ENCODE measurements around the gene SP6.

SP6 gene

GRCh38 chr17:47831003-47831933, 19.7 kb downstream of the SP6 start, which contains the start of the genes LRRC46 and MRPL10:
Gene LRRC46 (plus strand): TSS chr17:47831670. CDS start chr17:47831990, 320 bp downstream.
Gene MRPL10 (minus strand): TSS chr17:47831541. CDS start chr17:47831511, 30 bp downstream.
- peak; percentile 82 to 87 for DNase-seq

DNA sequence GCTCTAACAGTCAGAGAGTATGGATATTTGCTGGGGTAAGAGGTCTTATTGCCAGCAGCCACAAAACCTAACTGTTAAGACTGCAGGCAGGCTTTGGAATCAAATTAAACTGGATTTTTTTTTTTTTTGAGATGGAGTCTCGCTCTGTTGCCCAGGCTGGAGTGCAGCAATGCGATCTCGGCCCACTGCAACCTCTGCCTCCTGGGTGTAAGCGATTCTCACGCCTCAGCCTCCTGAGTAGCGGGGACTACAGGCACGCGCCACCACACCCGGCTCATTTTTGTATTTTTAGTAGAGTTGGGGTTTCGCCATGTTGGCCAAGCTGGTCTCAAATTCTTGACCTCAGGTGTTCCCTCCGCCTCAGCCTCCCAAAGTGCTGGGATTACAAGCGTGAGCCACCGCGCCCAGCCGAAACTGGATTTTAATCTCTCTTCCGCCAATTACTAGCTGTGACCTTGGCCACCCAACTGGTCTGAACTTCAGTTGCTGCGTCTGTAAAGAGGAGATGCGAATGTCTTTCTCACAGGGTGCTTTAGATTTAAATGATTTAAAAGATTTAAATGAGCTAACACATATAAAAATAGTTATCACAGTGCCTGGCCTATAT, 20.5 kb downstream of the SP6 start:
- DNase-seq: no peak

DNA sequence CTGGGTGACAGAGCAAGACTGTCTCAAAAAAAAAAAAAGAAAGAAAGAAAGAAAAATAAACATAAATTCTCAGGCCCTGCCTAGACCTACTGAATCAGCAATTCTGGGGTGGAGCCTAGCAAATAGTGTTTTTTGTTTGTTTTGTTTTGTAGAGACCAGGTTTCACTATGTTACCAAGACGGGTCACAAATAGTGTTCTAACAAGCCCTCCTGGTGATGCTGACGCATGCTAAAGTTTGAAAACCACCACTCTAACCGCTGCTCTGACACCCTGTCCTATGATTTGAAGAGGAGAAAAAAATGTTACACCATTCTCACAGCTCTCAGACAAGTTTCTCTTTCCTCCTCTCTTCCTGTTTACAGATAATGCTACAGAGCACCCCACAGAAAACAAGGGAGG, 21.1 kb downstream of the SP6 start:
- DNase-seq: no peak

DNA sequence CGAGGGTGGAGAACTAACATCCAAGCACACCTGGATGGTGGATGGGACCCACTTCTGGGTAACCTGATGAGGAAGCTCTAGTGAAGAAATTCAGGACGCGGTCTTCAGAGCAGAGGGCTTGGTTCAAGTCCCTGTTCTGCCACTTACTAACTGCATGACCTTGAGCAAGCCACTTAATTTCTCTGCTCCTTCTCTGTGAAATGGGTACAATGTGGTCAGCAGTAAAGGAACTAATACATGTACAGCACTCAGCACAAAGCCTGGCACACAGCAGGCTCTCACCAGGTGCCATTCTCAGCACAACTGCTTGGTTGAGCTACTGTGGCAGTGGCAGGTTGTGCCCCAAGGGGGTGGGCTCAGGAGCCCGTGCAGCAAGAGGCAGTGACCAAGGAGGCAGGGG, 27.4 kb downstream of the SP6 start:
- DNase-seq: no peak

- no peak for DNase-seq
Measured at GRCh38 chr17:47822785-47823184, 28.2 kb downstream of the SP6 start.

DNA sequence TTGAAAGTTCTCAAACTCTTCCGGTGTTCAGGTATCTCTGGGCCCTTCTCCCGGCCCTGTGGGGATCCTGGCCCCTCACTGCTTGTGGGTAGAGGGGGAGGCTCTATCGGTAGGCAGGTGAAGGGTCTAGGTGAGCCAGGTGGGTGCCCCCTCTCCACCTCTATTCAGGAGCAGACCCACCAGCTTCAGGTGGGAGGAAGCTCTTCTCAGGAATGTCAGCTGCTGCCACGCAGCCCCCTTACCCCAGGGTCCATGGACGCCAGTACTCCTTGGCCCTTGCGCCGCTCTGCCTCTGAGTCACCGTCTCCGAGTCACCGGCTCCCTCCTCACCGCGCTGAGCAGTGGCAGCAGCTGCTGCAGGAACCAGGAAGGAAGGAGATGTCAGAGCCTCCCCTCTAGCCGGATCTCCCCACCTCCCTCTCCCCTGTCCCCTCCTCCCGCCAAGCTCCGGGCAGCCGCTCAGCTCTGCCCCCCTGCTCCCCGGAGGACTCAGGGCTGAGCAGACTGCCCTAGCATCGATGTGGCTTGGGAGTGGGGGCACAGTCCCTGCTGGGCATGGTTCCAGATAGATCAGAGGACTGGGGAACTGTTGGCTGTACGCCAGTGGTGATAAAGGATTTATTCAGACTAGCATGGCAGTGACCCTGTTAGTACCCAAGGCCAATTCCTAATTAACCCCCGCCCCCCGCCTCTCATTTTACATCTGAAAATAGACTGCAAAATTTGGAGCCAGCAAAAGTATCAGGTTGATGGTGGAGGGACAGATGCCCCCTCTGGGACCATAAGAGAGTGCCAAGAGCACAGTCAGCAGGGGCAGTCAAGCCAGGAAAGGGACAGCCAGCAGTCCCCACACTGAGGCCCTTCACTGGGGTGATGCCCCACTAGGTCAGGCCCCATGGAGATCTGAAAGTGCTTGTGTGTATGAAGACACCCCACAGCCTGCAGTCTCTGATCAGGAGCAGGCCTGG, 29.3 kb downstream of the SP6 start, which contains the start of gene OSBPL7:
TSS of gene OSBPL7 (minus strand) at position 371 of the 968 bp plus-strand sequence. CDS start 1,516 bp downstream, outside the sequence.
- peak; percentile 69 to 75 for DNase-seq

DNA sequence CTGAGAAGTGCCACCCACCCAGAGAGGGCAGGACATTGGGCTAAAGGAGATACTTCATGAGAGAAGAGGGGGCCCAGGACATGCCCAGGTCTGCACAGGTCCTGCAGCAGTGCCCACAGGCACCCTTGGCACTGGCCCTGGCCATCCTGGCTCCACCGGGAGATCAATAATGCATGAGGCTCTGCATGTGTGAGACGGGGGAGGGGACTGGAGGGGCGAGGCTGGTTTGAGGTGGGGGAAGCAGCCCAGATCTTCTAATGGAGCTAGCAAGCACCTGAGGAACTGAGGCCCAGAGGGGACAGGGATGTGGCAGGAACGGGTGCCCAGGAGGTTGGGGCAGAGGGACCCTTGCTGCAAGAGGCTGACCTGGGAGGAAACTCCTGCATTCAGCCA, 29.9 kb downstream of the SP6 start:
- no peak for DNase-seq

- no peak for DNase-seq
Measured at GRCh38 chr17:47820033-47820789, 30.8 kb downstream of the SP6 start.

GRCh38 chr17:47819475-47819874, 31.5 kb downstream of the SP6 start:
- no peak for DNase-seq

DNA sequence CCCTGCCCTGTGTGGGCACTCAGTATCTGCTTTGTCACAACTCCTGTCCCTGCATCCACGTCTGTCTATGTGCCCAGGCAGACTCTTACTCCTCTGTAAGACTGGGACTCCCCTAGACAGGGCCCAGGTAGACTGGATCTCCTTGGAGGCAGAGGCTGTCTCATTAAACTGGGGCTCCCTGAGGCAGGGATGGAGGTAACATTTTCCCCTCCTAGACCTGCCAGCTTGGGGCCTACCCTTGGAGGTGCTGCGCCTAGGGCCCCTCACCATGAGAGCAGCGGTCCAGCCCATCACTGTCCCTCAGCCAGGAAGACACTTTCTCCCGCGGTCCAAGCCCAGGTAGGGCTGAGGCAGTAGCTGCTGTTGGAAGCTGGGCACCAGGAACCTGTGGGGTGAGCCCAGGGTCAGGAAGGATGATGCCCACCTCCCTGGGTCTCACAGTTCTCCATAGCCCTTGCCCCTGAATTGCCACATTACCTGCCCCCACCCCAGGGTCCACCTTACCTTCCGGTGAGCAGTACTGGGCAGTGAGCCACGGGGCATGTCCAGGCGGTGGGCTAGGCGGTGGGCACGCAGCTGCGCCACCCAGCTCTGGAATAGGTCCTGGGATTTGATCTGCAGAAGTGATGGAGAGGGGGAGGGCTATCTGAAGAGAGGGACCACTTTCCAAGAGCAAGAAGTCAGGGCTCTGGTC, 32.8 kb downstream of the SP6 start:
- DNase-seq: no peak

GRCh38 chr17:47816947-47817346, 34.0 kb downstream of the SP6 start:
- DNase-seq: no peak

- DNase-seq: no peak
Measured at GRCh38 chr17:47816111-47816735, 34.7 kb downstream of the SP6 start.

DNA sequence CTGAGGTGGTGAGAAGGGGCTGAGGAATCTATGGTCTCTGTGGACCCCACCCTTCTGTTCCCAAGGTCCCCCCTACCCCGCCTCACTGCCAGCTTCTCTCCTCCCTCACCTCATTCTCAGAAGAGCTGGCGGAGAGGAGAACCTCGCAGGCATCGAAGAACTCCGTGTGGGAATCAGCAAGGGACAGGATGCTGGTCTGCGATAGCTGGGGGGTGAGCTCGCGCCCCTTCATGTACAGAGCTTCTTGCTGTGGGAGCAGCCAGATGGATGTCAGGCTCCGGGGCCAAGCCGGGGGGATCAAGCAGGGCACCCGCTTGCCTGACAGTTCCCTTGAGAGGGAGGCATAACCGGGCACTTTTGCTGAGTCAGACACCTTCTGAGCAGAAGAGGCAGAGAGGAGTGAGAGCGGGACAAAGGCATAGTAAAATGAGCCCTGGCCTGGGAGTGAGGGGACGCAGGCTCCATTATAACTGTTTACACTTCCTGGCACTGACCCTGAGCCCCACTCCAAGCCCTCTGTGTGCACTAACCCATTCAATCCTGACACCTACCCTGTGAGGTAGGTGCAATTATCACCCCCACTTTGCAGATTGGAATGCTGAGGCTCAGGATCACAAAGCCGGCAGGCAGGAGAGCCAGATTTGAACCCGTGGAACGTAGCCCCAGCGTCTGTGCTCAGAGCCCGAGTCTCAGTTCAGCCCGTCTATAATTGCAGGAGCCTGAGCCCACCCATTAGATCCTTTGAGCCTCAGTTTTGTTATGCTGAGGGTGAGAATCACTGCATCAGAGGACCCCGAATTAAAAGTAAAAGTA, 35.7 kb downstream of the SP6 start:
- DNase-seq: no peak

- DNase-seq: no peak
Measured at GRCh38 chr17:47813512-47814031, 37.4 kb downstream of the SP6 start.

DNA sequence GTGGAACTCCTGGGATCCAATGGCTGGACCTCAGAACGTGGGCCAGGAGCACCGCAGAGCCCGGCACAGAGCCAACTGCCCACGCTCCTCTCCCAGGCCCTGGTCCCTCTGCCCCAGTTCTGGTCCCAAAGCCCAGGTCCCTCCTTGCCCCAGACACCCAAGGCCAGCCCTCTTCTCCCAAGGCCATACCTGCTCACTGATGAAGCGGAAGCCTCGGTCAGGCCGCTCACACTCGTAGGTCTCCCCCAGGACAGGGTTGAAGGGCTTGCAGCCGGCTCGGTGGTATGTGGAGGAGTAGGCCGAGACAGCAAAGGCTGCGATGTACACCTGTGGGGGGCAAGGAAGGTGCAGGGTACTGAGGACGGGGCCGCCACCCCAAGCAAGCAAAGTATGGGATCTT, 37.9 kb downstream of the SP6 start:
- DNase-seq: no peak

DNA sequence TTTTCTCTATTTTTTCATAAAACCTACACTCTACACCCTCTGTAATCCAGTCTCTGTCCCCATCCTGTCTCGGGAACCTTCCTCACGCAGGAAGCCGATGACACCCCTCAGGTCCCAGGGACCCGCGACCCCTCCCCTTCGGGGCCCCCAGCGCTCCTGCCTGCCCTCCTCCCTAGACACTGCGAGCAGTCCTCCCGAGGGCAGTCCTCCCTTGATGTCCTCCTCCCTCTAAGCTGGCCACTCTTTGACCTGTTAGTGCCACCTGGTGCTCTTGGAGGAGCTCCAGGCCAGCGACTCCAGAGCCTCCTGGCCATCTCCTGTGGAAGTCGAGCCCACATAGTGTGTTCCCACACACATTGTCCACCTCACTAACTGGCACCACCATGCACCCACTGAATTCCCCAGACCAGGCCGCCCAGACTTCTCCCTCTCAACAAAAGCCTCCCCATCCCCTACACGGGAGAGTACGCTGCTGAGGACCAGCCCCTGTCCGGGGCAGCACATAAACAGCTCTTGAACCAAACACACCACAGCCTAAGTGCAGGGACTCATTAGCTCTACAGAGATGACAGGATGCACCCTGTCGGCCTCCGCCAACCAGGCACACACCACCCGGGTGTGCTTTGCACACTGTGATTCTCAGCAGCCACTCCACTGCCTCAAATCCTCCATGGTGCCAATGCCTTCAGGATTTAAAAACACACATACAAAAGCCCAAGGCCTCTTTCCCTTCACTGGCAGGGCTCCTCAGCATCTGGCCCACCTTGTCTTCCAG, 38.6 kb downstream of the SP6 start:
- no peak for DNase-seq

DNA sequence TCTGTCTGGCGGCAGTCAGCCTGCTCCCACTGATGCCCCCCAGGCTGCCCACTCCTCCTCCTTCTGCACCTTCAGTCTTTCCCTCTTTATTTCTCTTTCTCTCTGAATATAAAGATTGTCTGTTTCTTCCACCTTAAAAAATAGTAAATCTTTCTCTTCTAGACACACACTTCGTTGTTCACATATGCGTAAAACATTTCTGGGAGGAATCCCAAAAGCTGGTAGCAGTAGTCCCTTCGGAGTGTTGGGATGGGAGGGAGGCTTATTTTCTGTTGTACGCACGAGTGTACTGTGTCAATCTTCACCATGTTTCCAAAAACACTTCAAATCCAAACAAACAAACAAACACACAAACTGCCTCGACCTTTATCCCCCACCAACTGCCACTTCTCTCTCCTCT, 39.3 kb downstream of the SP6 start:
- no peak for DNase-seq

GRCh38 chr17:47810901-47811635, 39.9 kb downstream of the SP6 start:
- no peak for DNase-seq

Data from hippocampal formation (tissue), 2 donors.